GM23338 (cell line): ENCODE results near the gene BDKRB1. TPM values are rescaled to one million over a fixed set of nuclear protein-coding genes. Genes with fewer than 3 reads are reported as not detected.
A peak's percentile ranks its signal among the peaks of the same experiment; 100 is the strongest.

Experiments
- ATAC-seq: fragments of 200-7000 bp; cut with Tn5 transposase; 3 replicates; pipeline ENCODE4 v1.9.1; 2020
- DNase-seq: peaks from one replicate; pipeline ENCODE4 v3.0.0-alpha.2; 2015; ENCODE audit warnings: low spot score
- H2AFZ ChIP-seq: fragments of 200-600 bp; sonication (generic); 2 replicates; pipeline ENCODE4 v1.8.0; 2016; ENCODE audit warnings: antibody characterized with exemption, mild to moderate bottlenecking, moderate library complexity
- H3F3A ChIP-seq: fragments of 200-600 bp; sonication (generic); replicated peaks from 2 replicates; pipeline ENCODE4 v1.8.0; 2017; ENCODE audit warnings: antibody characterized with exemption, mixed run types, low read depth
- H3K27ac ChIP-seq: fragments of 200-600 bp; sonication (generic); 2 replicates; pipeline ENCODE4 v1.6.1; 2016; ENCODE audit warnings: low read depth
- H3K27me3 ChIP-seq: fragments of 200-600 bp; sonication (generic); 2 replicates; pipeline ENCODE4 v1.8.0; 2016; ENCODE audit warnings: mild to moderate bottlenecking, mixed run types, moderate library complexity; ENCODE audit not compliant: insufficient read depth
- H3K36me3 ChIP-seq: fragments of 200-600 bp; sonication (generic); 2 replicates; pipeline ENCODE4 v1.8.0; 2016; ENCODE audit warnings: mild to moderate bottlenecking; ENCODE audit not compliant: insufficient read depth
- H3K4me1 ChIP-seq: fragments of 200-600 bp; sonication (generic); 2 replicates; pipeline ENCODE4 v1.8.0; 2016; ENCODE audit warnings: mild to moderate bottlenecking, moderate library complexity; ENCODE audit not compliant: insufficient read depth
- H3K4me2 ChIP-seq: fragments of 200-600 bp; sonication (generic); 2 replicates; pipeline ENCODE4 v1.7.1; 2017; ENCODE audit warnings: mixed run types
- H3K4me3 ChIP-seq: fragments of 200-600 bp; sonication (generic); 2 replicates; pipeline ENCODE4 v1.6.1; 2016; ENCODE audit warnings: mixed run types
- H3K79me2 ChIP-seq: fragments of 200-600 bp; sonication (generic); replicated peaks from 2 replicates; pipeline ENCODE4 v1.8.0; 2017; ENCODE audit warnings: mild to moderate bottlenecking; ENCODE audit not compliant: insufficient read depth
- H3K9me2 ChIP-seq: fragments of 200-600 bp; sonication (generic); 2 replicates; pipeline ENCODE4 v1.8.0; 2017; ENCODE audit not compliant: insufficient read depth
- H4K20me1 ChIP-seq: fragments of 200-600 bp; sonication (generic); replicated peaks from 2 replicates; pipeline ENCODE4 v1.8.0; 2017; ENCODE audit warnings: mild to moderate bottlenecking; ENCODE audit not compliant: insufficient read depth
- H3K27ac Mint-ChIP-seq: 2 replicates; pipeline ENCODE4 v1.8.0; 2020; ENCODE audit warnings: inconsistent platforms, mild to moderate bottlenecking, moderate library complexity, mixed read lengths
- H3K27me3 Mint-ChIP-seq: 3 replicates; pipeline ENCODE4 v1.8.0; 2022; ENCODE audit warnings: low read depth, mild to moderate bottlenecking, moderate library complexity, mixed read lengths, inconsistent platforms; ENCODE audit not compliant: insufficient read depth, poor library complexity
- H3K36me3 Mint-ChIP-seq: 3 replicates; pipeline ENCODE4 v1.8.0; 2021; ENCODE audit warnings: low read depth, mild to moderate bottlenecking, inconsistent platforms, moderate library complexity, mixed read lengths
- H3K4me1 Mint-ChIP-seq: 3 replicates; pipeline ENCODE4 v1.8.0; 2020; ENCODE audit warnings: mild to moderate bottlenecking, inconsistent platforms, mixed read lengths
- H3K4me3 Mint-ChIP-seq: 3 replicates; pipeline ENCODE4 v1.8.0; 2021; ENCODE audit warnings: moderate library complexity, mild to moderate bottlenecking, inconsistent platforms, mixed read lengths
- H3K9me3 Mint-ChIP-seq: 3 replicates; pipeline ENCODE4 v1.8.0; 2020; ENCODE audit warnings: moderate library complexity, mild to moderate bottlenecking, inconsistent platforms, mixed read lengths
- CREB1 ChIP-seq: fragments of 250-450 bp; sonication (Bioruptor Pico); IDR thresholded peaks from 2 replicates; pipeline ENCODE4 v1.5.0; 2020; ENCODE audit warnings: low read depth, mild to moderate bottlenecking, moderate library complexity
- CTCF ChIP-seq, 2 experiments: fragments of 200-600 bp in 1 of 2; sonication (generic) in 1 of 2; conservative IDR thresholded peaks; 2 replicates each; pipeline versions ENCODE4 v1.5.1 to v1.6.1; 2016 to 2017; ENCODE audit warnings: antibody characterized with exemption in 2 of 2, low read depth in 2 of 2, mild to moderate bottlenecking in 2 of 2, moderate library complexity in 1 of 2
- ETS1 ChIP-seq: IDR thresholded peaks from 2 replicates; pipeline ENCODE4 v1.6.1; 2016; ENCODE audit warnings: antibody characterized with exemption
- EZH2 ChIP-seq: fragments of 200-600 bp; sonication (generic); IDR thresholded peaks from one replicate; pipeline ENCODE4 v1.8.0; 2017; ENCODE audit warnings: antibody characterized with exemption, mild to moderate bottlenecking, low read depth; ENCODE audit not compliant: unreplicated experiment
- EZH2phosphoT487 ChIP-seq: fragments of 200-600 bp; sonication (generic); IDR thresholded peaks from one replicate; pipeline ENCODE4 v1.8.1; 2018; ENCODE audit warnings: antibody characterized with exemption; ENCODE audit not compliant: unreplicated experiment
- JUNB ChIP-seq: IDR thresholded peaks from one replicate; pipeline ENCODE4 v1.6.1; 2016; ENCODE audit warnings: antibody characterized with exemption; ENCODE audit not compliant: unreplicated experiment
- NANOG ChIP-seq: IDR thresholded peaks from 2 replicates; pipeline ENCODE4 v1.6.1; 2016; ENCODE audit warnings: antibody characterized with exemption, borderline replicate concordance
- POLR2AphosphoS5 ChIP-seq: IDR thresholded peaks from 2 replicates; pipeline ENCODE4 v1.6.1; 2016; ENCODE audit warnings: antibody characterized with exemption, low read depth
- STAT1 ChIP-seq: IDR thresholded peaks from one replicate; pipeline ENCODE4 v1.6.1; 2016; ENCODE audit warnings: antibody characterized with exemption; ENCODE audit not compliant: unreplicated experiment
- ZNF114 ChIP-seq: fragments of 250-450 bp; sonication (Bioruptor Pico); IDR thresholded peaks from 2 replicates; pipeline ENCODE4 v1.5.0; 2020; ENCODE audit warnings: mild to moderate bottlenecking, moderate library complexity
- ZNF331 ChIP-seq: fragments of 250-450 bp; sonication (Bioruptor Pico); IDR thresholded peaks from 2 replicates; pipeline ENCODE4 v1.5.0; 2020; ENCODE audit warnings: low read depth, mild to moderate bottlenecking, moderate library complexity
- ZNF462 ChIP-seq: fragments of 250-450 bp; sonication (Bioruptor Pico); IDR thresholded peaks from 2 replicates; pipeline ENCODE4 v1.5.0; 2020; ENCODE audit warnings: mild to moderate bottlenecking, moderate library complexity
- polyA plus RNA-seq: library from polyadenylated mRNA; unstranded; fragments of >200 nt; fragmentation: Nextera tagmentation; extraction: Ambion mirVana; gene quantifications from 2 replicates; pipeline ENCODE4 v1.2.1, GENCODE V29; 2016
- total RNA-seq: library from RNA; depleted of rRNA; stranded (reverse); fragments of >200 nt; shearing (Covaris generic); gene quantifications from 2 replicates; pipeline ENCODE4 v1.2.3, GENCODE V29; 2014
- TF ChIP-seq, protein P1 (sequence below): IDR thresholded peaks from one replicate; pipeline ENCODE4 v1.6.1; 2018; ENCODE audit warnings: antibody characterized with exemption; ENCODE audit not compliant: unreplicated experiment

The BDKRB1 gene
- total and polyA plus RNA-seq, 2 experiments from 2014 or later, result not detected

- peaks cover 4% of the 10 kb centered on the region; the same call in 2 of the 3 replicates for H3K9me3 Mint-ChIP-seq
- no peak for ATAC-seq
- DNase-seq, result no peak
- H3K4me3 ChIP-seq, result no peak overlapping the region
- H3K36me3 ChIP-seq, result no peaks in the 10 kb centered on the region
- H4K20me1 ChIP-seq, result no peaks in the 10 kb centered on the region
- peaks cover 22% of the 10 kb centered on the region for H3K4me1 Mint-ChIP-seq
- no peak overlapping the region for H3K27ac ChIP-seq
- H2AFZ ChIP-seq, result peak overlapping the region; percentile 63; the same call in 1 of the 2 replicates
- H3K4me1 ChIP-seq, result peaks cover 12% of the 10 kb centered on the region; the same call in 1 of the 2 replicates
- no peak for TF ChIP-seq CTCF (conservative IDR thresholded peaks at IDR 0.05; ENCODE audit: low read depth in 2 of 2)
- no peak for TF ChIP-seq CREB1
- TF ChIP-seq JUNB, result no peak
- TF ChIP-seq, protein P1, sequence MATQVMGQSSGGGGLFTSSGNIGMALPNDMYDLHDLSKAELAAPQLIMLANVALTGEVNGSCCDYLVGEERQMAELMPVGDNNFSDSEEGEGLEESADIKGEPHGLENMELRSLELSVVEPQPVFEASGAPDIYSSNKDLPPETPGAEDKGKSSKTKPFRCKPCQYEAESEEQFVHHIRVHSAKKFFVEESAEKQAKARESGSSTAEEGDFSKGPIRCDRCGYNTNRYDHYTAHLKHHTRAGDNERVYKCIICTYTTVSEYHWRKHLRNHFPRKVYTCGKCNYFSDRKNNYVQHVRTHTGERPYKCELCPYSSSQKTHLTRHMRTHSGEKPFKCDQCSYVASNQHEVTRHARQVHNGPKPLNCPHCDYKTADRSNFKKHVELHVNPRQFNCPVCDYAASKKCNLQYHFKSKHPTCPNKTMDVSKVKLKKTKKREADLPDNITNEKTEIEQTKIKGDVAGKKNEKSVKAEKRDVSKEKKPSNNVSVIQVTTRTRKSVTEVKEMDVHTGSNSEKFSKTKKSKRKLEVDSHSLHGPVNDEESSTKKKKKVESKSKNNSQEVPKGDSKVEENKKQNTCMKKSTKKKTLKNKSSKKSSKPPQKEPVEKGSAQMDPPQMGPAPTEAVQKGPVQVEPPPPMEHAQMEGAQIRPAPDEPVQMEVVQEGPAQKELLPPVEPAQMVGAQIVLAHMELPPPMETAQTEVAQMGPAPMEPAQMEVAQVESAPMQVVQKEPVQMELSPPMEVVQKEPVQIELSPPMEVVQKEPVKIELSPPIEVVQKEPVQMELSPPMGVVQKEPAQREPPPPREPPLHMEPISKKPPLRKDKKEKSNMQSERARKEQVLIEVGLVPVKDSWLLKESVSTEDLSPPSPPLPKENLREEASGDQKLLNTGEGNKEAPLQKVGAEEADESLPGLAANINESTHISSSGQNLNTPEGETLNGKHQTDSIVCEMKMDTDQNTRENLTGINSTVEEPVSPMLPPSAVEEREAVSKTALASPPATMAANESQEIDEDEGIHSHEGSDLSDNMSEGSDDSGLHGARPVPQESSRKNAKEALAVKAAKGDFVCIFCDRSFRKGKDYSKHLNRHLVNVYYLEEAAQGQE, result no peak
- TF ChIP-seq ZNF462 (CRISPR knock-in tag), result no peak
- no peak for TF ChIP-seq POLR2AphosphoS5
- no peak for TF ChIP-seq ZNF114 (CRISPR knock-in tag)
- TF ChIP-seq NANOG, result no peak
- TF ChIP-seq ZNF331 (CRISPR knock-in tag), result no peak
- TF ChIP-seq STAT1, result no peak
- no peak for TF ChIP-seq EZH2phosphoT487
- TF ChIP-seq EZH2, result no peak
- no peak for TF ChIP-seq ETS1
- H3K27ac Mint-ChIP-seq, result no peak overlapping the region; the same call in 1 of the 2 replicates
- H3F3A ChIP-seq, result no peaks in the 10 kb centered on the region
- H3K9me2 ChIP-seq, result no peaks in the 10 kb centered on the region
- no peaks in the 10 kb centered on the region for H3K79me2 ChIP-seq
- no peak overlapping the region for H3K4me3 Mint-ChIP-seq
- no peaks in the 10 kb centered on the region for H3K27me3 ChIP-seq
- H3K27me3 Mint-ChIP-seq, result peaks cover 1% of the 10 kb centered on the region
- H3K36me3 Mint-ChIP-seq, result peaks cover under 1% of the 10 kb centered on the region; the same call in 1 of the 3 replicates
- H3K4me2 ChIP-seq, result no peak overlapping the region
These were observed 22.3 kb upstream of the BDKRB1 start for GRCh38 chr14:96233661-96234060.
